DMS 273 (cell line): Measurements from ENCODE around the gene WIZ.
A peak's percentile ranks its signal among the peaks of the same experiment; 100 is the strongest.

Source experiments
- DNase-seq: peaks from one replicate; lab custom pipeline; 2025; ENCODE audit not compliant: unreplicated experiment; lab: John Stamatoyannopoulos, UW

Gene WIZ

DNA sequence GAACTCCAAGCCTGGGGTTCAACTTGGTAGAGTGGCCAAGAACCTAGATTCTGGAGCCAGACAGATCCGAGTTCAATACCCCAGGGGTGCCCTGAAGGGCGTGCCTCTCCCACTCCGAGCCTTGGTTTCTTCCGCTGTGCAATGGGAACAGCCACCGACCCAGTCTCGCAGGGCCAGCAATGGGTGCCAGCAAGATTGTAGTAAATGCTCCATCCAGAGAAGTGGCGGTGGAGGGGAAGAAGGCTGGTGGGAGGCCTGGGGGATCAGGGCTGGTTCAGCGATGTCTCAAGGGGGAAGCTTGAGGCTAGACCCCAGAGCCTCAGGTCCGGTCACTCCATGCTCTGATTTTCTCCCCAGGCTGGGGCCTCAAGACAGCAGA is 4.5 kb downstream of the WIZ start:
- no peak for DNase-seq

DNA sequence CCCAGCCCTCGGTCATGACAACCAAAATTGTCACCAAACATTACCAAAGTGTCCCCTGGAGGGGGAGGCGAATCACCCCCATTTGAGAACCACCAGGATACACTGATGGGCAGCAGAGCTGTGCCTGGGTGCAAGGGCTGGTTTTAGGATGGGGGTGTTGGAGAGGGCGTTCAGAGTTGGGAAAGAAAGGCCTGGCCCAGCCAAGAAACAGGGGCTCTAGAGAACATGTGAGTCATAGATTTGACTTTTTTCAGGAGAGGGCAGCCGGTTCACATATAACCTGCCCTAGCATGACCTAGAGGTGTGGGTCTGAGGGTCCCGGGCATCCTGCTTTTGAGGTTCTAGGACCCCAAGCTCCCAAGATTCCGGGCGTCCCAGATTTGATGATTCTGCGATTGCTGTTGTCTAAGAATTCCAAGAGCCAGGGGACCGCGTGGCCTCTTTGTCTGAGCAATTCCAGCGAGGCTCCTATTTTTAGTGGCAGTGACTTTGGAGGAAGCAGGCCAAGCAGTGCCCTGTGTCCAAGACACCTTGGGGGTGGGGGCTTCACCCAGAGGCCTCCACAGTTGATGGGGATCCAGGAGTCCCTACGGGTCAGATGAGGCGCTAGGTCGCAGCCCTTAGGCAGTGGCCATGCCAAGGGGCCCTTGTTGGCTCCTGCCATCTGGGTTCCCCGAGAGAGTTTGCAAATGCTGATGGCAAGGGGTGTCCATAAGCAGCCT is 5.1 kb downstream of the WIZ start:
- no peak for DNase-seq

DNA sequence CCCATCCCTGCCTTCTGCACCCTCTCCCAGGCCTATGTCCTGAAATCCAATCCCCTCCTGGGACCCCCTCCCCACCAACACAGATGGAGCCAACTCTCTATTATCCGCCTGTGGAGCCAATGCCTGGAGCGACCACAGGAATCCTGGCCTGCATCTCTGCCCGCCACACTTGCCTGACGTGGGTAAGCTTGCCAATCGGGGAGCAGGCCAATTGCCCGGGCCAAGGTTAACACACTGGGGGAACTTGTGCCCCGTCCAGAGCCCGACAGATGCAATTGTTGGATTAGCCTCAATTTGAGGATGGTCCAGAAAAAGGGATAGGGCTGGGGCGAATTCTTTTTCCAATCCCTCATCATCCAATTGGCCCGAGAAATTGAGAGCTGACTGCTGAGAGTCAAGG is 5.9 kb downstream of the WIZ start:
- no peak for DNase-seq

DNA sequence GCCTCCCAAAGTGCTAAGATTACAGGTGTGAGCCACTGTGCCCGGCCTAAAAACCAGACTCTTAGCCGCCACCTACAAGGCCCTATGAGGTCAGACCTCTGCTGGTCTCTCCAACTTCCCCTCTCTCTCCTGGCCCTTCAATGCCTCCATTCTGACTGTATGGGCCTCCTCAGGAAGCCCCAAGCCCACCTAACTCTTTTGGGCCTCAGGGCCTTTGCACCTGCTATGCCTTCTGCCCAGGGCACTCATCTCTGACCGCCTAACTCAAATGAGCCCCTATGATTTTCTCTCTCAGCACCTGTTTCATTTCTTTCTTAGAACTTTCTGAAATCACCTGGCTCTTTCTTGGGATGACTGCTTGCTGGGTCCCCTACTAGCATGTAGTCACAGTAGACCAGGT is 6.4 kb downstream of the WIZ start:
- DNase-seq, result no peak

DNA sequence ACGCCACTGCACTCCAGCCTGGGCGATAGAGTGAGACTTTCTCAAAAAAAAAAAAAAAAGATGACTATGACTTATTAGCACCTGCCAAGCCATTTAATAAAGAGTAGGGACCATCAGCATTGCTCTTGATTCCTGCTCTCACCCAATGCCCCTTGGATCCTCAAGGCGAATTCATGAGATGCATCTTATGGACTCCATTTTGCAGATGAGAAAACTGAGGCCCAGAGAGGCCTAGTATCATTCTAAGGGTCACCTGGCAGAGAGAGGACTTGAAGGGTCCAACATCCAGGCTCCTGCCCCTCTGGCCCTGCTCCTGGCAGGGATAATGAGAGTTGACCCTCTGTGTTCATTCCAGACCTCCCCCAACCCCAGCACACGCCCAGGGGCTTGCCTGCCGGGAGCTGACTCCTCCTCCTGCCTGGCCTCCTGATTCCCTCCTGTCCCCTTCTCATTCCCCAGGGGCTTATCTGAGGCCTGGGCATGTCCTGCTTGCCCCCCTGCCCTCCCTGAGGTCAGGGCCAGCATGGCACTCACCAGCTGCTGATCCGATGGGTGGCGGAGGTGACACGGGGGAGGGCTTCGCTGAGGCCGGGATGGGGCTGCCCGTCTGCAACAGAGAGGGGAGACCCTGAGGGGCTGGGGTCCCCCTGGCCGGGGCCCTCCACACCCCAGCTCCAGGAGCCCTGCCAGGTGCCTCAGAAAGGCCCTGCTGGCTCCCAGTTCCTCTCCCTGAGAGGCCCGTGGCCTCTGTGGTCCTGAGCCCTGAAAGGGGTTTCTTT is 7.4 kb downstream of the WIZ start:
- no peak for DNase-seq

DNA sequence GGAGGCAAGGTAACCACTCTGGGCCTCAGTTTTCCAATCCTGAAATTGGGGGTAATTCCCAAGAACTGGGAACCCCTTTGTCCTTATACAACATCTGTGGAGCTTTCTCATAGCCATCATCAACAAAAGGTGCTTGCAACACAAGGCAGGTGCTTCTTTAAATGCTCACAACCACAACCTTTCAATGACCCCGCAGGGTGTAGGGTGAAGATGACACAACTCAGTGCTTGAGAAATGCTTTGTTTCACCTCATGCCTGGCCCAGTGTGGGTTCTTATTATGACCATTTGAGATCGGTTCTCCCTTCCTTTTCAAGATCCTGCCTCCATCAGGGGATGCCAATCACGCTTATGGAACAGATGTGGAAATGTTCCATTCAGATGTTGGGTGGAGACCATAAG is 8.4 kb downstream of the WIZ start:
- DNase-seq, result no peak

DNA sequence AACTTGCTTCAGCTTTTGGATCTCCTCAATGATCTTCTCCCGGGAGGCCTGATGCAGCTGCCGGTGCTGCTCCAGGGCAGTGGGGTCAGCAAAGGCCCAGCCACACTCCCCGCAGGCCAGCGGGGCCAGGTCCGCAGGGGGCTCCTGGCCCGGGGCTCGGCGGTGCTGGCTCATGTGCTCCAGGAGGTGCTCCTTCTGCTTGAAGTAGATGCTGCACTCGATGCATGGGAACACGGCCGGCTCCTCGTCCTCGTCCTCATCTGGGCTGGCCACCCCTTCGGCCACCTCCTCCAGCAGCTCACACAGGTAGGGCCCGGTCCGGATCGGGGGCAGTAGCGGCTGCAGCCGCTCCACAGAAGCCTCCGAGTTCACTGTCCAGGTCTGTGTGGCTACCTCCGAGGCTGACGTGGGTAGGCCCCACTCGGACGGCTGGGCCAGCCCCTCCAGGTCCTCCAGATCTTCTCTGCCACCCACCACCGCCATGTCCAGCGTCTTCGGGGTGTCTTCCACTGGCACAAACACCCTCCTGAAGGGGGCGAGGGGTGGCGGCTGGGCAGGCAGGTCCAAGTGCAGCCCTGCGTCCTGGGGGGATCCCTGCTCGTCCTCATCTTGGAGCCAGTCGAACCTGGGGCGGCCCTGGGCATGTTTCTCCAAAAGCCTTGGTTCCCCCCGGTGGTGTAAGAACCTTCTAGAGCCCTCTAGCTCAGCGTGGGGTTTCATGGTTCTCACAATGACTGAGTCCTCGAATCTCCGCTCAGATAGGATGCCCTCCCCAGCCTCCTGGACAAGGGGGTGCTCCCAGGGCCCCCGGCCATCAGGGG is 9.7 kb downstream of the WIZ start:
- no peak for DNase-seq

DNA sequence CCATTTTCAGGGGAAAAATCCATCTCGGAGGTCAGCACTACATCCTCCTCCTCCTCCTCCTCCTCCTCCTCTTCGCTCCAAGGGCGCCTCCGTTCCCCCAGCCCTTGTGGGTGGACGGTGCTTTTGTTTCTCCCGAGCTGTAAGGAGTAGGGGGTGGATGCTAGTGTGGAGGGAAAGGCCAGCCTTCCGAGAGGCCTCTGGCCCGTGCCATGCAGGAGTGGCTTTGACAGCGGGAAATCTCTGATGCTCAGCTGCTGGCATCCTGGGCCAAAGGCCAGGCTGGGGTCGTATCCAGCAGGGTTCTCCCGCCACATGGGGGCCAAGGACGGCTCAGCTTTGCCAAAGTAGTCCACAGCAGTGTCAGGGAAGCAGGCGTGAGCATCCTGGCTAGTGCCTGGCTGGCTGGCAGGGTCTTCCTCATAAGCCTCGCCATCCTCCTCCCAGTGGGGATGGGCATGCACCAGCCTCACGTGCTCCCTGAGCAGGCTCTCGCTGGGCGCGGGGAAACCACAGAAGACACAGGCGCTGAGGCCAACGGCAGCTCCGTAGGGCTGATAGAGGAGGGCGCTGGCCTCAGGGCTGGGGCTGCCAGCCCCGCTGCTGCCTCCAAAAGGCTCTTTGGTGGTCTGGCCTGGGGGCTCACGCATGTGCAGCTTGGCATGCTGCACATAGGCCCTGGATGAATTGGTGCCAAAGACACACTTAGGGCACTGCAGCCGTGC is 10.5 kb downstream of the WIZ start:
- DNase-seq, result no peak

DNA sequence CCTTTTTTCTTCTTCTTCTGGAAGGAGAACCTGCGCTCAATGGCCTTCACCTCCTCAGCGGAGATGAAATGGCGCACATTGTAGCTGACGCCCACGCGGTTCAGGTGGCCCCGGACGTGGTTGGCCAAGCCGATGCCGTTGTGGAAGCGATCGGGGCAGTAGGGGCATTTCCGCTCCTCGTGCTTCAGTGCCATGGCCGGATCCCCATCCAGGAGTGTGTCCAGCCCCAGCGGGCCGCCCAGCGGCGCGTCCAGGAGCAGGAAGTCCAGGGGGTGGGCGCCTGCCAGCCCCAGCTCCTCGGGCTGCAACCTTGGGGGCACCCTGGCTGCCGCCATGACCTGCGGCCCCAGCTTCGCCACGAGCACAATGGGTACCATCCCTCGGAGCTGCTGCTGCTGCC is 11.2 kb downstream of the WIZ start:
- DNase-seq, result no peak

DNA sequence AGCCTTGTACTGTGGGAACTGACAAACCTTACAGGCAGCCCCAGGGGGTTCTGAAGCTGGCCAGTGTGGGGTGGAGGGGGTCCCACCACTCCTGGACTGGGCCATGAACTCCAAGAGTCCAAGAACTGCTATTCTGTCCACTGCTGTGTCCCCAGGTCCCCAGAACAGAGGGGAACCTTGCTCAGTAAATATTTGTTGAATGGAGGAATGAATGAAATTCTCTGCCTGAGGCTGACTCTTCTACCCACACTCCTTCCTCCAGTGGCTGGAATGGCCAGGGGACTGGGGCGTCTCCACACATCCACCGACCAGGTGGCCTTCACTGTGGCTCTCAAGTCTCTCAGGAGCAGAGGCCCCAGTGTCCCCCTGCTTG is 11.6 kb downstream of the WIZ start:
- DNase-seq, result no peak

DNA sequence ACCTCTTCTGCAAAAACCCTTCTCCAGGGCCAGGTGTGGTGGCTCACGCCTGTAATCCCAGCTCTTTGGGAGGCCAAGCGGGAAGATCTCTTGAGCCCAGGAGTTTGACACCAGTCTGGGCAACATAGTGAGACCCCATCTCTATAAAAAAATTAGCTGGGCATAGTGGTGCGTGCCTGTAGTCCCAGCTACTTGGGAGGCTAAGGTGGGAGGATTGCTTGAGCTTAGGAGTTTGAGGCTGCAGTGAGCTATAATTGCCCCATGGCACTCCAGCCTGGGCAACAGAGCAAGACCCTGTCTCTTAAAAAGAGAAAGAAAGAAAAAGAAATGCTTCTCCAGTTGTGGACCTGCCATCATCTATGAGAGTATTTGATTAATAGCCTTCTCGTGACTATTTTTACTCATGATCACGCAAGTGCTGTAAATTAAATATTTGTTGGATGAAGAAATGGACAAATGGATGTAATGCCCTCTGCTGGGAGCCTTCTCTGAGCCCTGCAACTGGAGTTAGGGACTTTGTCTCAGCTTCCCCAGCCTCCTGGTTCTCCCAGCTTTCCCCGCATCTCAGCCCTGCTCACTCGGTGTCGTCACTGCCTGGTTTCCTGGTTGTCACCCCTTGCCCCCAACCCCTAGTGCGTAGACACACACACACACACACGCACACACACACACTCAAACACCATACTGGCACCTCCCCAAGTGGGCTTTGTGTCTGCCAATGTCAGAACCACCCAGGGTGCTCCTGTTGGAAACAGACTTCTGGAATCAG is 12.2 kb downstream of the WIZ start:
- DNase-seq, result no peak

DNA sequence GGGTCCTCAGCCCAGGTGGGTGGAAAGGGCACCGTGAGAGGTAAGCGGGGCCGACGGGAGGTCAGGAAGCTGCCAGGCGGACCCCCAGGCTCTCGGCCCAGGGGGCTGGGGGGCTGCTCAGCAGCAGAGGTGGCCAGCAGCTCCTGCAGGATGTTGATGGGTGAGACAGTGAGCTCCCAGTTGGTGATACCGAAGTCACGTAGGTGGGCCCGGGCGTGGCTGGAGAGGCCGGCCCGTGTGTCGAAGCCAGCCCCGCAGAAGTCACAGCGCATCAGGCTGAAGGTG is 13.0 kb downstream of the WIZ start:
- DNase-seq, result no peak

DNA sequence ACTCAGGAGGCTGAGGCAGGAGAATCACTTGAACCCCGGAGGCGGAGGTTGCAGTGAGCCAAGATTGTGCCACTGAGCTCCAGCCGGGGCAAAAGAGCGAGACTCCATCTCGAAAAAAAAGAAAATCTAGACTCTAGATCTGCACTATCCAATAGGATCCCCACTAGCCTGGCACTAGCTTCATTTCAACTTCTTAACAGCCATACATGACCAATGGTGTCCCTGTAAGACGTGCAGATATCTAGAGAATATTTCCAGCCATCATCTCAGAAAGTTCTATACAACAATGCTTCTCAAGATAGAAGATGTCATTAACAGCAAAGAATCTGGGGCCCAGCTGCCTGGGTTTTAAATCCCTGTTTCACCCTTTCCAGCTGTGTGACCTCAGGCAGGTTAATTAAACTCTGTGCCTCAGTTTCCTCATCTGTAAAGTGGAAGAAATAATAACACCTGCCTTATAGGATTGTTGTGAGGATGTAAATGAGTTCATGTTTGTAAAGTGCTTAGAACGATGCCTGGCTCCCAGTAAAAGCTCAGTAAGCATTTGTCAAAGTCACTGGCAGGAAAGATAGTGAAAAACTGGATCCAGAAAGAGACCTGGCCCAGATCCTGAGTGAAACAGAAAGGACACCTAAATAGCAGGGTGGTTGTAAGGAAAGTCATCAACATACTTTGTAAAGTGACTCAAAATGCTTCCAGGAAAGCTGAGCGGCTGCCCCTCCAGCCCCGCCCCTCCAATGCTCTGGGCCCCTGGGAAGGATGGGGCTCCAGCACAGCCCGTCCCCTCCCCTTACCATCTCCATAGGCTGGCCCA is 13.5 kb downstream of the WIZ start:
- no peak for DNase-seq

DNA sequence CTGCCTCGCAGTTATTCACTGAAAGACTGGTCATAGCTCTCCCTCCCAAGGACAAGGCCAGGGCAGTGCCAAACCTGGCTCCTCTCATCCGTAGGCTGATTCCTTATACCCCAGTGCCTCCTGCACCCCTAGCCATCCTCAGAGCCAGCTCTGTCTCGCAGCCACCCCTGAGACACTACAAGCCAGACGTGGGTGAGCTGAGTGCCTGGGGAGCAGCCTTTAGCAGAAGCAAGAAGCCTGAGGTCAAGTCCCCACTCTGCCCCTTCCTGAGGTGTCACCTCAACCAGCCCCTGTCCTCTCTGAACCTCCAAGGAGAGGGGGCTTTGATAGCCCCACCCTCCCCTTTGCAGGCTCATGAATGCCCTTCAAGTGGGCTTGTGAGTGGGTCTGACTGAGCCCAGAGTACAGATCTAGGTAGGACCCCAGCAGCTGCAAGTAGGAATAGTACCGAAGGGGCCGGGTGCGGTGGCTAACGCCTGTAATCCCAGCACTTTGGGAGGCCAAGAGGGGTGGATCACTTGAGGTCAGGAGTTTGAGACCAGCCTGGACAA is 16.2 kb downstream of the WIZ start:
- no peak for DNase-seq

DNA sequence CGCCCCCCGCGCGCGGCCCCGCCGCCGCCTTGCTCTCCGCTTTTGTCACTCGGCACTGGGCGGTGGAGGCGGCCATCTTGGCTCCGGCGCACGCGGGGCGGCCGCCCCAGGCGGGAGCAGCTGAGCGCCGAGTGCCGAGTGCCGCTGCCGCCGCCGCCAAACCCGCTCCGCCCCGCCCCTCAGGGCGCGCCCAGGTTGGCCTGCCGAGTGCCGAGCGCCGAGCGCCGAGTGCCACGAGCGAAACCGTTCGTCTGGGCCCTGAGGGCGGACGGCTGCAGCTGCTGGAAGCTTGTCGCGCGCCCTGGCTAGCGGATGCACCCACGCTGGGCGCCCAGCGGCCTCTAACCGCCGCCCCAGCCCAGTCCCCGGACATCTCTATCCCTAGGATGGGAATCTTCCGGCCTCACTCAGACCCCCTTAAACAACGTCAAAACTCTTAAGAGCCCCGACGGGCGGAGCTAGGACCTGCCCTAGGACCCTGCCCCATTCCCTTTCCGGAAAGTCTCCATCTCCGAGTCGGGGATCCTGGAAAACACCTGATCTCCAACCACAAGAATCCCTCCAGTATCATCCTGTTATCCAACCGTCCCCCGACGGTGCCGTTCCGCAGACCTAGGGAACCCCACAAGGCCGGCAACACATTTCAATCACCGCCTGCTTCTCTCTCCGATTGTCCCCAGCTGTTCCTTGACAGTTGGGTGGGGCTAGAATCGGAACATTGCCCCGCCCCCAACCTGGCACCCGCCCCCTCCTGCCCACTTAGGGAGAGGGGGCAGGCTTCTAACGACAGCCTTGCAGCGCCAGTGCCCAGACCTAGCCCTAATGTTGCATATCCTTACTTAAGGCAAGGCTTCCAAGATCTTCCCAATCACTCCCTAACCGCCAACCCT is 16.9 kb downstream of the WIZ start:
- DNase-seq, result peak; percentile 97

DNA sequence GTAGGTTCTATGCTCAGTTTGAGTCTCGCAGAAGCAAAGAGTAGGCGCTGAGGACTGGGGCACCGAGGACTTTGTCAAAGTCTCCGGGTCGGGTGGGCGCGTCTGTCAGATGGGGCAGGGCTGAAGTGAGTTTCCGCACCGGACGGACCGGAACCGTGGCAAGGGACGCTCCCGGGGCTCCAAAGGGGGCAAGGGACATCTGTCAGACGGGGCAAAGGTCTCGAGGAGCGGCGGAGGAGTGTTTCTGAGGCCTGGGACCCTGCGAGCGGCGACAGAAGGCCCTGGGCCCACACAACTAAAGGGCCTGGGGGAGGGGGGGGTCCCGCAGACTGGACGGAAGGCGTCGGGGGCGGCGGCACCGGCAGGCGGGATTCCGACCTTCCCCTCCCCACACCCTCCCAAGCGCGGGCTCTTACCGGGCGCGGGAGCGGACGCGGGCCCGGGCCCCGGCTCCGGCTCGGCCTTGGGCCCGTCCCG is 17.7 kb downstream of the WIZ start:
- peak; percentile 46 for DNase-seq

DNA sequence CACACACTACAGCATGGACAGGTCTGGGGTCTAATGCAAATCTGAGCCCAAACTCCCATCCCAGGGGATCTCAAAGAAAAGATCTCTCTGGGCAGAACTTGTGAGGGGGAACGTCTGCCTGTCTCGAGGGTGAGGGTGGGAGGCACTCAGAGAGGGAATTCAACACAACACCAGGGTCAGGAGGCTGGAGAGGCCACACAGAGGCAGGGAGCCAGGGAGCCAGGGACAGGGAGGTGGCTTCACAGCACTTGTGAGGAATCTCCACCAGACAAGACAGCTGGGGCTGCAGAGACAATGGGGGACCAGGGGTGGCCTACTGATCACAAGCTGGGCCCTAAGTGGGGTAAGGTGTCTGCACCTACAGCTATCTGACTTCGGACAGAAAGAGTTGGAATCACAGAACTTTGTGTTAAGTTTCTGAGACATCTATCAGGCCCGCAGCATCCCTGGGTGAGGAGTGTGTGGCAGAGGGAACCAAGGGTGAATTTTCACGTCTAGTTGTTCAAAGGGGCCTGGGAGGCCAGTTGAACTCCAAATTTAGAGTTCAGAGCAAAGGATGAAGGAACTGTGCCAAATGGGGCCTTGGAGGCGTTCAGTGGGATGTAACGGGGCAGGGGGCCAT is 18.2 kb downstream of the WIZ start:
- DNase-seq, result no peak

DNA sequence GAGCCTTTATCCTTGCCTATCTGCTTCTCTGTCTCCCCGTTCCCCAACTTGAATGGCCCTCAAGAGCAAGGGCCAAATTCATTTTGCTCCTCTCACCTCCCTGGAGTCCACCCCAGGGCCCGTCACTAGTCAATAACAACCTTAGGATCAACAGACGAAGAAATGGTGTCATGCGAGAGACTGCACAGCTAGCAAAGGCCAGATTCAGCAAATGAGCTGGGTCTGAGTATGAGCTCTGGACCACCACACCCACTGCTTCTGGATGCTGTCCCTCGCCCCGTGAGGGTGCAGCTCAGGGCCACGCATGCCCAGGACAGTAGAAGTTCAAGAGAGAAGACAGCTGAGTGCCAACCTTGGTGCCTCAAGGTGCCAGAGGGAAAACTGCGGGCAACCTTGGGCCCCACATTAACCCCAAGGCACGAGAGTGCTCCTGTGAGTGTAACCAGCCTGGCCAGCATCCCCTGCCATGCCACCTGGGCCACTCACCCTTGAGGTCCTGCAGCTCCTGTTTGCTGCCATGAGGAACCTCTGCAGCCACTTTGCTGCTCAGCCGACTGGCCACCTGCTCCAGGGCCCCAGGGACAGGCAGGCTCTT is 19.1 kb downstream of the WIZ start:
- DNase-seq, result no peak
